Measurements from ENCODE around the gene C1QTNF2.
A peak's percentile ranks its signal among the peaks of the same experiment; 100 is the strongest.

The C1QTNF2 gene

GRCh38 chr5:160333721-160334120, 36.7 kb downstream of the C1QTNF2 start:
- Histone ChIP-seq H3K4me3 (ENCODE audit: low read length in 2 of 2) (no peak overlapping the region), H3K9ac (ENCODE audit: low read depth, low read length, poor library complexity) (no peak overlapping the region), H2BK5ac (ENCODE audit: low read length) (no peak overlapping the region), H2BK12ac (ENCODE audit: low read length) (no peak overlapping the region), H2BK15ac (ENCODE audit: low read length) (no peak overlapping the region), H3K36me3 (replicated peaks in 1 of 2; ENCODE audit: control insufficient read depth in 2 of 2, insufficient read depth in 2 of 2, low read length in 2 of 2) (no peaks in the 10 kb centered on the region), H2AK5ac (ENCODE audit: low read depth, low read length) (no peak overlapping the region), H3K27ac (replicated peaks; ENCODE audit: low read length) (no peak overlapping the region), H3K23ac (ENCODE audit: low read depth, low read length, poor library complexity) (no peak overlapping the region), H3K79me1 (ENCODE audit: low read depth, low read length) (no peaks in the 10 kb centered on the region), H3K4ac (ENCODE audit: low read length) (no peak overlapping the region), H4K8ac (ENCODE audit: low read depth, low read length) (no peak overlapping the region), H3K9me3 (replicated peaks in 1 of 2; ENCODE audit: control insufficient read depth in 2 of 2, insufficient read depth in 1 of 2, low read depth in 1 of 2, low read length in 2 of 2) (no peaks in the 10 kb centered on the region), H4K91ac (ENCODE audit: low read depth, low read length, poor library complexity) (no peak overlapping the region), H2AFZ (ENCODE audit: low read length) (no peak overlapping the region), H3K14ac (ENCODE audit: low read length) (peak overlapping the region; percentile 39), H3K18ac (ENCODE audit: low read length) (peak overlapping the region; percentile 42), H3K4me2 (ENCODE audit: insufficient read depth, low read length, poor library complexity, severe bottlenecking) (no peak overlapping the region), H2BK120ac (ENCODE audit: low read depth, low read length) (no peak overlapping the region), H3K27me3 (ENCODE audit: control insufficient read depth in 3 of 3, insufficient read depth in 3 of 3, low read depth in 1 of 3, low read length in 3 of 3) (no peaks in the 10 kb centered on the region), H3K4me1 (ENCODE audit: control insufficient read depth in 2 of 2, insufficient read depth in 1 of 2, low read depth in 1 of 2, low read length in 2 of 2) (no peaks in the 10 kb centered on the region)
- WGBS, 2 donors (ENCODE audit: extremely low coverage in 2 of 2, insufficient read length in 2 of 2, insufficient replicate concordance in 1 of 2): no CpG with 5 or more reads among the region's 3 CpGs
- no peak for DNase-seq (ENCODE audit: low spot score)

GRCh38 chr5:160330212-160330611, 40.2 kb downstream of the C1QTNF2 start:
- no peak overlapping the region for H3K4me3 ChIP-seq (ENCODE audit: low read length in 2 of 2)
- H2AK5ac ChIP-seq (ENCODE audit: low read depth, low read length): no peak overlapping the region
- no peak overlapping the region for H3K9ac ChIP-seq (ENCODE audit: low read depth, low read length, poor library complexity)
- H2AFZ ChIP-seq (ENCODE audit: low read length): no peak overlapping the region
- no peaks in the 10 kb centered on the region for H3K9me3 ChIP-seq (replicated peaks in 1 of 2; ENCODE audit: control insufficient read depth in 2 of 2, insufficient read depth in 1 of 2, low read depth in 1 of 2, low read length in 2 of 2)
- no peak overlapping the region for H3K18ac ChIP-seq (ENCODE audit: low read length)
- DNase-seq (ENCODE audit: low spot score): no peak
- no peaks in the 10 kb centered on the region for H3K27me3 ChIP-seq (ENCODE audit: control insufficient read depth in 3 of 3, insufficient read depth in 3 of 3, low read depth in 1 of 3, low read length in 3 of 3)
- H3K36me3 ChIP-seq (replicated peaks in 1 of 2; ENCODE audit: control insufficient read depth in 2 of 2, insufficient read depth in 2 of 2, low read length in 2 of 2): no peaks in the 10 kb centered on the region
- no peak overlapping the region for H2BK12ac ChIP-seq (ENCODE audit: low read length)
- H4K91ac ChIP-seq (ENCODE audit: low read depth, low read length, poor library complexity): no peak overlapping the region
- H2BK15ac ChIP-seq (ENCODE audit: low read length): no peak overlapping the region
- no peak overlapping the region for H4K8ac ChIP-seq (ENCODE audit: low read depth, low read length)
- no peak overlapping the region for H3K4me2 ChIP-seq (ENCODE audit: insufficient read depth, low read length, poor library complexity, severe bottlenecking)
- H3K27ac ChIP-seq (replicated peaks; ENCODE audit: low read length): no peak overlapping the region
- no peak overlapping the region for H3K4ac ChIP-seq (ENCODE audit: low read length)
- no peak overlapping the region for H2BK5ac ChIP-seq (ENCODE audit: low read length)
- H3K4me1 ChIP-seq (ENCODE audit: control insufficient read depth in 2 of 2, insufficient read depth in 1 of 2, low read depth in 1 of 2, low read length in 2 of 2): peaks cover 0 to 4% of the 10 kb centered on the region in 2 donors
- H3K14ac ChIP-seq (ENCODE audit: low read length): no peak overlapping the region
- H3K23ac ChIP-seq (ENCODE audit: low read depth, low read length, poor library complexity): no peak overlapping the region
- no CpG with 5 or more reads among the region's 4 CpGs for WGBS, 2 donors (ENCODE audit: extremely low coverage in 2 of 2, insufficient read length in 2 of 2, insufficient replicate concordance in 1 of 2)
- no peaks in the 10 kb centered on the region for H3K79me1 ChIP-seq (ENCODE audit: low read depth, low read length)
- no peak overlapping the region for H2BK120ac ChIP-seq (ENCODE audit: low read depth, low read length)

GRCh38 chr5:160327818-160328217, 42.6 kb downstream of the C1QTNF2 start:
- Histone ChIP-seq H3K14ac (ENCODE audit: low read length) (no peak overlapping the region), H3K9me3 (replicated peaks in 1 of 2; ENCODE audit: control insufficient read depth in 2 of 2, insufficient read depth in 1 of 2, low read depth in 1 of 2, low read length in 2 of 2) (no peaks in the 10 kb centered on the region), H3K4ac (ENCODE audit: low read length) (no peak overlapping the region), H3K36me3 (replicated peaks in 1 of 2; ENCODE audit: control insufficient read depth in 2 of 2, insufficient read depth in 2 of 2, low read length in 2 of 2) (no peaks in the 10 kb centered on the region), H4K91ac (ENCODE audit: low read depth, low read length, poor library complexity) (no peak overlapping the region), H2BK15ac (ENCODE audit: low read length) (no peak overlapping the region), H3K18ac (ENCODE audit: low read length) (no peak overlapping the region), H3K27me3 (ENCODE audit: control insufficient read depth in 3 of 3, insufficient read depth in 3 of 3, low read depth in 1 of 3, low read length in 3 of 3) (no peaks in the 10 kb centered on the region), H2AFZ (ENCODE audit: low read length) (no peak overlapping the region), H3K9ac (ENCODE audit: low read depth, low read length, poor library complexity) (no peak overlapping the region), H2BK5ac (ENCODE audit: low read length) (no peak overlapping the region), H4K8ac (ENCODE audit: low read depth, low read length) (no peak overlapping the region), H3K27ac (replicated peaks; ENCODE audit: low read length) (no peak overlapping the region), H3K23ac (ENCODE audit: low read depth, low read length, poor library complexity) (no peak overlapping the region), H3K4me3 (ENCODE audit: low read length in 2 of 2) (no peak overlapping the region), H2AK5ac (ENCODE audit: low read depth, low read length) (no peak overlapping the region), H2BK12ac (ENCODE audit: low read length) (no peak overlapping the region), H2BK120ac (ENCODE audit: low read depth, low read length) (no peak overlapping the region), H3K4me1 (ENCODE audit: control insufficient read depth in 2 of 2, insufficient read depth in 1 of 2, low read depth in 1 of 2, low read length in 2 of 2) (peaks cover 0 to 4% of the 10 kb centered on the region in 2 donors), H3K4me2 (ENCODE audit: insufficient read depth, low read length, poor library complexity, severe bottlenecking) (no peak overlapping the region), H3K79me1 (ENCODE audit: low read depth, low read length) (no peaks in the 10 kb centered on the region)
- no CpG with 5 or more reads among the region's 6 CpGs for WGBS, 2 donors (ENCODE audit: extremely low coverage in 2 of 2, insufficient read length in 2 of 2, insufficient replicate concordance in 1 of 2)
- DNase-seq (ENCODE audit: low spot score): no peak

GRCh38 chr5:160326981-160327380, 43.4 kb downstream of the C1QTNF2 start:
- Histone ChIP-seq H3K4ac (ENCODE audit: low read length) (no peak overlapping the region), H3K4me3 (ENCODE audit: low read length in 2 of 2) (no peak overlapping the region), H3K79me1 (ENCODE audit: low read depth, low read length) (no peaks in the 10 kb centered on the region), H4K8ac (ENCODE audit: low read depth, low read length) (no peak overlapping the region), H3K4me2 (ENCODE audit: insufficient read depth, low read length, poor library complexity, severe bottlenecking) (no peak overlapping the region), H3K9me3 (replicated peaks in 1 of 2; ENCODE audit: control insufficient read depth in 2 of 2, insufficient read depth in 1 of 2, low read depth in 1 of 2, low read length in 2 of 2) (no peaks in the 10 kb centered on the region), H3K23ac (ENCODE audit: low read depth, low read length, poor library complexity) (no peak overlapping the region), H3K4me1 (ENCODE audit: control insufficient read depth in 2 of 2, insufficient read depth in 1 of 2, low read depth in 1 of 2, low read length in 2 of 2) (peaks cover 0 to 4% of the 10 kb centered on the region in 2 donors), H2BK15ac (ENCODE audit: low read length) (no peak overlapping the region), H2BK120ac (ENCODE audit: low read depth, low read length) (no peak overlapping the region), H3K14ac (ENCODE audit: low read length) (no peak overlapping the region), H2AK5ac (ENCODE audit: low read depth, low read length) (no peak overlapping the region), H2BK5ac (ENCODE audit: low read length) (no peak overlapping the region), H3K27ac (replicated peaks; ENCODE audit: low read length) (no peak overlapping the region), H2AFZ (ENCODE audit: low read length) (no peak overlapping the region), H3K18ac (ENCODE audit: low read length) (no peak overlapping the region), H3K9ac (ENCODE audit: low read depth, low read length, poor library complexity) (no peak overlapping the region), H4K91ac (ENCODE audit: low read depth, low read length, poor library complexity) (no peak overlapping the region), H3K36me3 (replicated peaks in 1 of 2; ENCODE audit: control insufficient read depth in 2 of 2, insufficient read depth in 2 of 2, low read length in 2 of 2) (no peaks in the 10 kb centered on the region), H2BK12ac (ENCODE audit: low read length) (no peak overlapping the region), H3K27me3 (ENCODE audit: control insufficient read depth in 3 of 3, insufficient read depth in 3 of 3, low read depth in 1 of 3, low read length in 3 of 3) (no peaks in the 10 kb centered on the region)
- no CpG with 5 or more reads among the region's 2 CpGs for WGBS, 2 donors (ENCODE audit: extremely low coverage in 2 of 2, insufficient read length in 2 of 2, insufficient replicate concordance in 1 of 2)
- no peak for DNase-seq (ENCODE audit: low spot score)
